Measurements from ENCODE around the gene MINK1. TPM values are rescaled to one million over a fixed set of nuclear protein-coding genes. Genes with fewer than 3 reads are reported as not detected.

Gene MINK1
- total and polyA plus RNA-seq, 10 of the 15 experiments (the other 5 are each of a cell fraction or from before 2014, with no cell fraction given), result 0.08 to 55.6 (median 15.0) TPM

DNA sequence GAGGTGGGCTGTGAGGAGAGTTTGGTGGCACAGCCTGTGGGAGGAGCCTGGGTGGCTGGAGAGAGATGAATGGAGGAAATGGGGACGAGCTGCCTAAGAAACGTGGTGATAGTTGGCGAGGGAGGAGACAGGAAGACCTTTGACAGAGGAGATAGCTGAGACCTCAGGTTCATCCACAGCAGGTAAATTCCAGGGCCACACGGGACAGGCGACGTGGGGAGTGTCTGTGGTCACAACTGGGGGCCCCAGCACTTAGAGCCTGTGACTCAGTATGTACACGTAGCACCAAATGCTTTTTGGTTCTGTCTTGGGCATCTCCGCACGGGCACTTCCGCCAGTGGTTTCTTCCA is 7.7 kb downstream of the MINK1 start (continued):
- no peak for TF ChIP-seq FOXK2 (IDR thresholded peaks at IDR 0.05)
- TF ChIP-seq FOS (IDR thresholded peaks at IDR 0.05; ENCODE audit: borderline replicate concordance, extremely low read depth, insufficient read length), result no peak
- no peak for TF ChIP-seq SPI1 (IDR thresholded peaks at IDR 0.05; ENCODE audit: borderline replicate concordance, insufficient read depth, low read depth, low read length)

DNA sequence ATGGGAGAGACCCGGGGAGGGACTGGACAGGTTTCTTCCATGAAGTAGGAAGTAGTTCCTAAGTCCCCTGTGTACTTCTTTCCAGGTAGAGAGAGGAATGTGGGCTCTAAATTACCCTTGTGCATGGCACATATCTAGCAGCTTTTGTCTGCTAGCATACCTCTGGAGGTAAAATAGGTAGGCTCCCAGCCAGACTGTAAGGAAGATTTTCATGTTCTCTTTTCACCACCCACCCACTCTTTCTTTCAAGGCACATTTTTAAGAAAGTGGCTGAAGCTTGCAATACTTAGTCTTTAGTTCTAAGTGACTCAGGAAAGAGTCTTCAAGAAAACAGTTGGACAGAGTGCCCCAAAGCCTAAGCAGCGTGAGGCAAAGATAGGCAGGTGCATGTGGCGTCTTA is 9.2 kb downstream of the MINK1 start:
- SMC1A ChIA-PET (ENCODE audit: uncharacterized antibody, unreplicated experiment), result no interaction called here
- no peak for ATAC-seq
- H3K79me2 ChIP-seq (ENCODE audit: control insufficient read depth, insufficient read depth, low read length), result peaks cover 14% of the 10 kb centered on the region
- peaks cover 7% of the 10 kb centered on the region for H4K20me1 ChIP-seq (ENCODE audit: control insufficient read depth, insufficient read depth)
- POLR2A ChIA-PET, result no interaction called here
- H3K9ac ChIP-seq (ENCODE audit: control insufficient read depth, insufficient read depth, low read length), result no peak overlapping the region
- H3K27ac ChIP-seq (ENCODE audit: control insufficient read depth, insufficient read depth), result no peak overlapping the region
- intact Hi-C loops (cut with micrococcal nuclease; ENCODE audit: unreplicated experiment) (no loop called here), in situ Hi-C loops (cut with MboI) (no loop called here)
- peaks cover 6% of the 10 kb centered on the region; the same call in 1 of the 2 replicates for H3K4me1 ChIP-seq (ENCODE audit: control insufficient read depth, insufficient read depth, low read length)
- no peak overlapping the region for H3K4me3 ChIP-seq
- BruUV-seq (replicated peaks), result no TSS peak
- no peaks in the 10 kb centered on the region; a peak in 2 of 4 replicates for H3K36me3 ChIP-seq (ENCODE audit: control insufficient read depth in 2 of 2, insufficient read depth in 2 of 2, low read length in 1 of 2)
- H3K4me2 ChIP-seq (ENCODE audit: control insufficient read depth, insufficient read depth), result no peak overlapping the region
- 94% methylated on average over 3 of the region's 3 CpGs for WGBS (ENCODE audit: insufficient coverage, insufficient replicate concordance, low lambda C conversion rate, missing lambda C conversion rate)
- RAD21 ChIA-PET (ENCODE audit: unreplicated experiment), result interaction anchor here (0.9 kb wide), 1 partner anchor 36 kb away, joined by 3 read pairs; no protein-coding TSS in a partner anchor
- no peak for DNase-seq (ENCODE audit: low read depth, low spot score)
- CTCF ChIA-PET, result no interaction called here
- no peaks in the 10 kb centered on the region for H3K9me3 ChIP-seq (replicated peaks; ENCODE audit: control insufficient read depth, insufficient read depth, low read length)
- H3K27me3 ChIP-seq (replicated peaks in 1 of 2; ENCODE audit: control insufficient read depth in 2 of 2, insufficient read depth in 2 of 2, low read length in 1 of 2), result no peaks in the 10 kb centered on the region
- FAIRE-seq, result no peak
- H2AFZ ChIP-seq (ENCODE audit: control insufficient read depth, low read depth, low read length), result no peak overlapping the region
- TF ChIP-seq NFXL1 (IDR thresholded peaks at IDR 0.05; ENCODE audit: borderline replicate concordance) (no peak), JUND (IDR thresholded peaks at IDR 0.05; ENCODE audit: low read depth, low read length) (no peak), ZNF274 (IDR thresholded peaks at IDR 0.05; ENCODE audit: insufficient read depth, insufficient read length) (no peak), RAD51 (IDR thresholded peaks at IDR 0.05) (no peak), SMC3 (IDR thresholded peaks at IDR 0.05; ENCODE audit: borderline replicate concordance, low read length) (no peak), SREBF1 (IDR thresholded peaks at IDR 0.05; ENCODE audit: low read length) (no peak), ZNF207 (IDR thresholded peaks at IDR 0.05; ENCODE audit: borderline replicate concordance) (no peak), PAX5 (IDR thresholded peaks at IDR 0.05; ENCODE audit: borderline replicate concordance, low read depth, low read length) (no peak), SMAD5 (IDR thresholded peaks at IDR 0.05; ENCODE audit: low read depth) (no peak), BCL11A (IDR thresholded peaks at IDR 0.05; ENCODE audit: low read depth, low read length) (no peak), ZNF384 (IDR thresholded peaks at IDR 0.05; ENCODE audit: borderline replicate concordance, low read depth, low read length) (no peak), RCOR1 (conservative IDR thresholded peaks at IDR 0.05; ENCODE audit: low read depth, low read length) (no peak), SMAD1 (IDR thresholded peaks at IDR 0.05; ENCODE audit: low read depth, partially characterized antibody) (no peak), FOXK2 (IDR thresholded peaks at IDR 0.05) (no peak)
- TF ChIP-seq, protein P1, sequence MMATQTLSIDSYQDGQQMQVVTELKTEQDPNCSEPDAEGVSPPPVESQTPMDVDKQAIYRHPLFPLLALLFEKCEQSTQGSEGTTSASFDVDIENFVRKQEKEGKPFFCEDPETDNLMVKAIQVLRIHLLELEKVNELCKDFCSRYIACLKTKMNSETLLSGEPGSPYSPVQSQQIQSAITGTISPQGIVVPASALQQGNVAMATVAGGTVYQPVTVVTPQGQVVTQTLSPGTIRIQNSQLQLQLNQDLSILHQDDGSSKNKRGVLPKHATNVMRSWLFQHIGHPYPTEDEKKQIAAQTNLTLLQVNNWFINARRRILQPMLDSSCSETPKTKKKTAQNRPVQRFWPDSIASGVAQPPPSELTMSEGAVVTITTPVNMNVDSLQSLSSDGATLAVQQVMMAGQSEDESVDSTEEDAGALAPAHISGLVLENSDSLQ (IDR thresholded peaks at IDR 0.05), result no peak
- TF ChIP-seq, protein P2, sequence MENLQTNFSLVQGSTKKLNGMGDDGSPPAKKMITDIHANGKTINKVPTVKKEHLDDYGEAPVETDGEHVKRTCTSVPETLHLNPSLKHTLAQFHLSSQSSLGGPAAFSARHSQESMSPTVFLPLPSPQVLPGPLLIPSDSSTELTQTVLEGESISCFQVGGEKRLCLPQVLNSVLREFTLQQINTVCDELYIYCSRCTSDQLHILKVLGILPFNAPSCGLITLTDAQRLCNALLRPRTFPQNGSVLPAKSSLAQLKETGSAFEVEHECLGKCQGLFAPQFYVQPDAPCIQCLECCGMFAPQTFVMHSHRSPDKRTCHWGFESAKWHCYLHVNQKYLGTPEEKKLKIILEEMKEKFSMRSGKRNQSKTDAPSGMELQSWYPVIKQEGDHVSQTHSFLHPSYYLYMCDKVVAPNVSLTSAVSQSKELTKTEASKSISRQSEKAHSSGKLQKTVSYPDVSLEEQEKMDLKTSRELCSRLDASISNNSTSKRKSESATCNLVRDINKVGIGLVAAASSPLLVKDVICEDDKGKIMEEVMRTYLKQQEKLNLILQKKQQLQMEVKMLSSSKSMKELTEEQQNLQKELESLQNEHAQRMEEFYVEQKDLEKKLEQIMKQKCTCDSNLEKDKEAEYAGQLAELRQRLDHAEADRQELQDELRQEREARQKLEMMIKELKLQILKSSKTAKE (IDR thresholded peaks at IDR 0.05; ENCODE audit: low read depth, poor library complexity, severe bottlenecking), result no peak
- TF ChIP-seq, protein P3, sequence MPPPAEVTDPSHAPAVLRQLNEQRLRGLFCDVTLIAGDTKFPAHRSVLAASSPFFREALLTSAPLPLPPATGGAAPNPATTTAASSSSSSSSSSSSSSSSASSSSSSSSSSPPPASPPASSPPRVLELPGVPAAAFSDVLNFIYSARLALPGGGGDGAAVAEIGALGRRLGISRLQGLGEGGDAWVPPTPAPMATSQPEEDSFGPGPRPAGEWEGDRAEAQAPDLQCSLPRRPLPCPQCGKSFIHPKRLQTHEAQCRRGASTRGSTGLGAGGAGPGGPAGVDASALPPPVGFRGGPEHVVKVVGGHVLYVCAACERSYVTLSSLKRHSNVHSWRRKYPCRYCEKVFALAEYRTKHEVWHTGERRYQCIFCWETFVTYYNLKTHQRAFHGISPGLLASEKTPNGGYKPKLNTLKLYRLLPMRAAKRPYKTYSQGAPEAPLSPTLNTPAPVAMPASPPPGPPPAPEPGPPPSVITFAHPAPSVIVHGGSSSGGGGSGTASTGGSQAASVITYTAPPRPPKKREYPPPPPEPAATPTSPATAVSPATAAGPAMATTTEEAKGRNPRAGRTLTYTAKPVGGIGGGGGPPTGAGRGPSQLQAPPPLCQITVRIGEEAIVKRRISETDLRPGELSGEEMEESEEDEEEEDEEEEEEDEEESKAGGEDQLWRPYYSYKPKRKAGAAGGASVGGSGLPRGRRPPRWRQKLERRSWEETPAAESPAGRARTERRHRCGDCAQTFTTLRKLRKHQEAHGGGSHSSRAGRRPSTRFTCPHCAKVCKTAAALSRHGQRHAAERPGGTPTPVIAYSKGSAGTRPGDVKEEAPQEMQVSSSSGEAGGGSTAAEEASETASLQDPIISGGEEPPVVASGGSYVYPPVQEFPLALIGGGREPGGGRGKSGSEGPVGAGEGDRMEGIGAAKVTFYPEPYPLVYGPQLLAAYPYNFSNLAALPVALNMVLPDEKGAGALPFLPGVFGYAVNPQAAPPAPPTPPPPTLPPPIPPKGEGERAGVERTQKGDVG (CRISPR knock-in tag; IDR thresholded peaks at IDR 0.05), result no peak
